ENCODE data around the gene ITPKA.
"Not testable (repeated sequence)": the region's sequence is repeated elsewhere in the genome, so short reads cannot be mapped to it uniquely, and the experiment has no call there.

Gene ITPKA

GRCh38 chr15:41493205-41493901, at the start of gene ITPKA:
Gene ITPKA (plus strand): TSS chr15:41493874. CDS start chr15:41493928, 54 bp downstream.
- peak; percentile 68 for DNase-seq (ENCODE audit: low read depth, low spot score)

- DNase-seq (ENCODE audit: low read depth, low spot score), result no peak
Observed at GRCh38 chr15:41445399-41445798, 48.3 kb upstream of the ITPKA start.

GRCh38 chr15:41462084-41462795, 31.4 kb upstream of the ITPKA start:
- DNase-seq (ENCODE audit: low read depth, low spot score), result no peak

- DNase-seq (ENCODE audit: low read depth, low spot score), result no peak
Observed at GRCh38 chr15:41464889-41465580, 28.6 kb upstream of the ITPKA start.

- DNase-seq (ENCODE audit: low read depth, low spot score), result no peak
Observed at GRCh38 chr15:41465822-41466421, 27.8 kb upstream of the ITPKA start.

GRCh38 chr15:41466711-41467110, 27.0 kb upstream of the ITPKA start:
- no peak for DNase-seq (ENCODE audit: low read depth, low spot score)

- DNase-seq (ENCODE audit: low read depth, low spot score), result not testable (repeated sequence)
Observed at GRCh38 chr15:41469644-41470043, 24.0 kb upstream of the ITPKA start.

- DNase-seq (ENCODE audit: low read depth, low spot score), result no peak
Observed at GRCh38 chr15:41473418-41473817, 20.3 kb upstream of the ITPKA start.

- DNase-seq (ENCODE audit: low read depth, low spot score), result no peak
Observed at GRCh38 chr15:41474436-41474835, 19.2 kb upstream of the ITPKA start.

GRCh38 chr15:41474941-41475340, 18.7 kb upstream of the ITPKA start:
- no peak for DNase-seq (ENCODE audit: low read depth, low spot score)

- DNase-seq (ENCODE audit: low read depth, low spot score), result no peak
Observed at GRCh38 chr15:41476416-41477048, 17.1 kb upstream of the ITPKA start.

- no peak for DNase-seq (ENCODE audit: low read depth, low spot score)
Observed at GRCh38 chr15:41480396-41481140, 13.1 kb upstream of the ITPKA start.

- no peak for DNase-seq (ENCODE audit: low read depth, low spot score)
Observed at GRCh38 chr15:41482110-41482877, 11.4 kb upstream of the ITPKA start.

GRCh38 chr15:41483115-41483514, 10.6 kb upstream of the ITPKA start:
- no peak for DNase-seq (ENCODE audit: low read depth, low spot score)

GRCh38 chr15:41483519-41483918, 10.2 kb upstream of the ITPKA start:
- DNase-seq (ENCODE audit: low read depth, low spot score), result no peak

GRCh38 chr15:41484937-41485625, 8.6 kb upstream of the ITPKA start:
- DNase-seq (ENCODE audit: low read depth, low spot score), result peak; percentile 27

GRCh38 chr15:41486286-41486685, 7.4 kb upstream of the ITPKA start:
- no peak for DNase-seq (ENCODE audit: low read depth, low spot score)

- DNase-seq (ENCODE audit: low read depth, low spot score), result no peak
Observed at GRCh38 chr15:41487381-41487780, 6.3 kb upstream of the ITPKA start.

GRCh38 chr15:41487802-41488201, 5.9 kb upstream of the ITPKA start:
- DNase-seq (ENCODE audit: low read depth, low spot score), result no peak

GRCh38 chr15:41489641-41490040, 4.0 kb upstream of the ITPKA start:
- DNase-seq (ENCODE audit: low read depth, low spot score), result no peak
